IPS-NIHi7 (cell line): ENCODE measurements around the gene UVRAG.

Experiments used
- DNase-seq: peaks from one replicate; pipeline ENCODE4 v3.0.0; 2012; ENCODE audit warnings: mixed read lengths; ENCODE audit errors: extremely low spot score

Gene UVRAG

DNA sequence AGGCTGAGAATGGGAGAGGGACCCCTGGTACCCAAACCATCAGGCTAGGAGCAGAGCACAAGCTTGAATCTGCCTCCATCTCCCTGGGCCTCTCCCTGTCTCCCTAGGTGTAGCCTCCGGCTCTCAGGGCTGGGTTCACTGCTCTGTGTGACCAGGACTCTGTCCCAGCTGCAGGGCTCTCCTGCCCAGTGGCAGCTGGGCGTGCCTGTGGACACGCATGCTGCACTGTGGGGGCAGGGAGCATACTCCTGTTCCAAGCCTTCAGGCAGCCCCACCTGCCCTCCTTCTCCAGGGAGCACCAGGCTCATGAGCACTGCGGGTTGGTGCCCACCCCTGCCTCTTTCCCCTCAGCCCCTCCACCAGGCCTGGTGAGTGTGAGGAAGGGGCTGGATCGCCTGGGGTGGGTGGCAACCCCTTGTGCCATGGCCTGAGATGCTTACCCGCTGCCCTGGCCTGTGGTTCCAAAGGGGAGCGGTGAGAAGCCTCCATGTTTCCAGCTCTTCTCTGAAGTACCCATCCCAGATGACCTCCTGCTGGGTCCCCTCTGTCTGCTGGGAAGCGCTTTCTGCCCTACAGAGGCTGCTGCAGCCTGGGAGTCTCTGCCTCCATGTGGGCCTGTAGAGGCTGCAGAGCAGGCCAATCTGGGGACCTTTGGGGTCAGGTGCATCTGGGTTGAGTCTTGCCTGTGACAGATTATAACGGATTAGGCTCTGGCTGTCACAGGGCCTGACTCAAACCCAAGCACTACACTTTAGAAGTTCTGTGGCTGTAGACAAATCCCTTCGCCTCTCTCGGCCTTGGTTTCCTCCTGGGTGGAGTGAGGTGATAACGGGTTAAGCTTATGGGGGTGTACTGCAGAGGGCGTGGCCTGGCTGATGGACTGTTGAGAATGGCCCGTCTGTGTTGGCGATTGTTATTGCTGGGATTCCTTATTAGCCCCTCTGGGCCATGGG, 347.6 kb downstream of the UVRAG start:
- no peak for DNase-seq

DNA sequence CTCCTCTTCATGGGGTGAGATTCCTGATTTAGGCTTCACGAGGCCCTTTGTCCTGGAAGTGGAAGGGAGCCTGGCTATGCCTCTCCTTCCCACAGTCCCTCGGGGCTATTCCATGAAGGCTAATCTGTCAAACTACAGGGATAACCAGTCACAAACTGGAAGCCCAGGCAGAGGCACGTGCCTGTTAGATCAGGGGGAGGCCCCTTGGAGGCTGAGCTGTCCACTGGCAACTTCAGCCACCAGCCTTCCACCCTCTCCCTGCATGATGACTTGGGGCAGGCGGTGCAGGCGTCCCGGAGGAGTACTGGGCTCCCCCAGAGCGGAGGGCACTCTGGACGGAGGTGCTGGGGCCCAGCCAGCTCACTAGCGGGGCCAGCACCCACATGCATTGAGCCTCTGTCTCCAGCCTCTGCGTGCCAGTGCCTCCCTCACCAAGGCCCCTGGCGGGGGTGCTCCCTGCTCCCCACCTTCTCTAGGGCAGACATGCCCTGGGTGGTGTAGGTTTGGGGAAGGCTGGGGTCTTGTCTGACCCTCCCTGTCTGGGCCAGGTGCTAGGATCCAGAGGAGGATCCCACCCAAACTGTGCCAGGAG, 348.4 kb downstream of the UVRAG start:
- DNase-seq, result no peak

DNA sequence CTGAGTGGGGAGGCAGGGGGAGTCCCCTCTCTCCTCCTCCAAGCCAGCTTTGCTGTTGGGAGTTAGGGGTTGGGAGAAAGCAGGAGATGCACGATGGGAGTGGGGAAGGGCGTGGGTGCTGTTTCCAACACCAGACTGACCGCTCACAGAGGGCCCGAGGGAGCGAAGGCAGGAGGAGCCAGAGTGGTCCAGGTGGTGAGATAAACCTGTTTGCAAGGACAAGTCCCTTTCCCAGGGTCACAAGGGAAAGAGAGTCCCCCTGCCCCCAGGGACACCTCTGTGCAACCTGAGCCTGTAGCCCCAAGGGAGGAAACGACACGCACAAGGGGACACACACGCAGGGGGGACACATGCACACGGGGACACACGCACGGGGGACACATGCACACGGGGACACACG, 349.1 kb downstream of the UVRAG start:
- DNase-seq, result no peak

DNA sequence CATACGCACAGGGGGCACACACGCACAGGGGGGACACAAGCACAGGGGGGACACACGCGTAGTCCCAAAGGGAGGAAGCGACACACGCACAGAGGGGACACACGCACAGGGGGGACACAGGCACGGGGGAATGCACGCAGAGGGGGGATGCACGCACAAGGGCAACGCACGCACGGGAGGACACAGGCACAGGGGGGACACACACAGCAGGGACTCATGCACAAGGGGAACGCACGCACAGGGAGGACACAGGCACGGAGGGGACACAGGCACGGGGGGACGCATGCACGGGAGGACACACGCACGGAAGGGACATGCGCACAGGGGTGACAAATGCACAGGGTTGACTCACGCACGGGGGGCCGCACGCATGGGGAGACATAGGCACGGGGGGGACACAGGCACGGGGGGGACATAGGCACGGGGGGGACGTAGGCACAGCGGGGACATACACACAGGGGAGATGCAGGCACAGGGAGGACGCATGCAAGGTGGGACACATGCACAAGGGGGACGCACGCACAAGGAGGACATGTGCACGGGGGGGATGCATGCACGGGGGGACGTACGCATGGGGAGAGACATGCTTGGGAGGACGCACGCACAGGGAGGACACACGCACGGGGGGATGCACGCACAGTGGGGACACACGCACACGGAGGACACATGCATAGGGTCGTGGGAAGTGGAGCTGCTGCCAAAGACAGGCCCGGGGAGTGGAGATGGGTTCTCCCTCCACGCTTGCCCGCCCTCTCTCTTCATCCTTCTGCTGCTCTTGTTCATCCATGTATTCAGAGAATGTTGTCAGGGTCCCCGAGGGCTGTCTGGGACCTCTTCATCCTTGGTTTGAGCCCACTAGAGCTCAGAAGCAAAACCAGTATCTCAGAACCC, 350.1 kb downstream of the UVRAG start:
- DNase-seq, result no peak

DNA sequence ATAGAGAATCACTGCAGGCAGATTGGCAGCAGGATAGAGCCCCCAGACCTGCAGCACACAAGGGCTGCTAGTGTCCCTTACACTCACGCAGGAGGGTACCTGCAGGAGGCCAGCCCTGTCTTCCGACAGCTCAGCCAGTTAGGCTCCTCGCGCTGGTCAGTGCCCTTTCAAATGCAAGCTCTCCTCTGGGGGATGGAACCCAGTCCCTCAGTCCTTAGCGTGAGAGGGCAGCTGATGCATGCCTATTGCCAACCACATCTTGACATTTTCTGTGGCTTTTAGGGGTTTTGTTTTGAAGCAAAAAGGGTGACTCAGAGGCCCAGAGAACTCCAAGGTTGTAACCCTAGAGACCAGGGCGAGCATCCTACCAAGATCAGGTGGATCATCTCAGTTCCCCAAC, 351.3 kb downstream of the UVRAG start:
- DNase-seq, result peak; percentile 46

DNA sequence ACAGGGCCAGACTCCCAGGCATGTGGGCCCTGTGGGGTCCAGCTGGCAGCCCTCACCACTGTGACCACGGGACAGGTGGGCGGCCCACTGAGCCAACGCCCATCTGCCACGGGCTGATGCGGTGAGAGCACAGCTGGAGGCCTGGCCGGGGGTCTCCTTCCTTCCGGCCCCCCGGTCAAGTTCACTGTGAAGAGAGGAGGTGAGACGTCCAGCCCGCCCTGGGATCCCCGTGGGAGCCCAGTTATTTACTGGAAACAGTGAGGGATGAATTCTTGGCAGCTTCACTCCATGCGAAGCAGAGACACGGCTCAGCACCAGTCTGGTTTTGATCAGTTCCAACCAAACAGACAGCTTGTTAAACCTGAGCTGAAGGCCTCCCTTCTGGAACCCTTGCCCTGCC, 352.6 kb downstream of the UVRAG start:
- no peak for DNase-seq

DNA sequence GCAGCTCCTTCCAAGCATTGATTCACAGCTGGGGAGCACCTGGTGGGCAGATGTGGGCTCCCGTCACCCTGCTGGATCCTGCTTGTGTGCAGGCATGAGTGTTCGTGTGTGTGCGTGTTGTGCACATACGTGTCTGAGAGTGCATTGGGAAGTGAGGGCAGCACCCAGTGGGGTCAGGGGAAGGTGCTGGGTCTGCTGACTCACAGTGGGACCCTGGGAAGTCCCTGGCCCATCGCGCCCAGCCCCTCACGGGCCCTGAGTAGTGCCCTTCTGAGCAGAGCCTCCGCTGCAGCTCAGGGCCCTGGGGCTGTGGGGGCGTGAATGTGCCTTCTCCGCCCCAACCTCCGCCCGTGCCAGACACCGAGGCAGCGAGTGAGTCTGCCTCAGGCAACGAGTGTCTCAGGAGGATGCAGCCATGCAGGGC, 354.5 kb downstream of the UVRAG start:
- DNase-seq, result no peak

DNA sequence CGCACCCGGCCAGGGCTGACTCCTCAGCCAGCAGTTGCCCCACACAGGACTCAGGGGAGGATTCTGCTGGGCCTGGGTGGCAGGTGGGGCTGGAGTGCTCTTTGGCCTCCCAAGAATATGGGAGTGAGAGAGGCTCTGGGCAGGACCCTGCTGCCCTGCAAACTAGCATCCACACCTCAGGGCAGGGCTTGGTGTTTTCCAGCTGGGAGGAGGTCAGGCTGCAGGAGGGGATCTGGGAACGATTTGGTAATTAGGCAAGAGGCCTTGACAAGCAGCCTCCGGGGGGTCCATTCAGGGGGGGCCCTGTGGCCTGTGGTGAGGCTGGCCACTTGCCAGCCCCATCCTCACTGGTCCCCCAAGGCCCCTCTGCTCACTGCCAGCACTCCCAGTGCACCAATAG, 355.5 kb downstream of the UVRAG start:
- DNase-seq, result no peak

DNA sequence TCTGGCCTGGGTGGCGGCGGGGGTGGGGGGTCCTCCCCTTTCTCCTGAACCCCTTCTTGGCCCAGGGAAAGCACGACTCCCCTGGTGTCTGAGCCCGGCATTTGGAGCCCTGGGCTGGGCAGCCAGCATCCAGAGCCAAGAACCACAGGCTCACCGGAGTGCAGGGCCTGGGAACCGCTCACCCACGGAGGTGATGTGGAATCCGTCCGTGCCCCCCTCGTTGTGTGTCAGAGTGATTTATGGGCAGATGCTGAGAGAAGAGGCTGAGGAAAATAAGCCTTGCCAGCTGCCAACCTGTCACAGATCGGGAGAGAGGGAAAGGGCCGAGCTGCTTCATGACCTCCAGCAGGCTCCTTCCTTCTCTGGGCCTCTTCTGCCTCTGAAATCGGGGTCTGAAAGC, 357.6 kb downstream of the UVRAG start:
- DNase-seq, result no peak

DNA sequence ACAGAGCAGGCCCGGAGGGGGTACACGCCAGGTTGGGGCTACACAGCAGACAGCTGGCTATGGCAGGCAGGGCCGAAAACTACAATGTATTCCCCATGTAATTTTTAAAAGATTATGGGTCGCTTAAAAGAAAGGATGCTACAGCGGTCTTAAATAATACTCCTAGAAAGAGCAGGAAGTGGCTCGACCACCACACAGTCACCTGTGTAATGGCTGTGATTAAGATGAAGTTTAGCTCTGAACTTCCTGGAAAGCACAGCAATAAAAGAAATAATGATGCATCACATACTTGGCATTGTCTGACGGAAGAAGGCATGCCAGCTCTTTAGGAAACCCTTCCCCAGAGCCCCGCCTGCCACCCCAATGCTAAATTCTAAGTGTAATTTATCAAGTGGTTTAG, 358.7 kb downstream of the UVRAG start:
- no peak for DNase-seq

DNA sequence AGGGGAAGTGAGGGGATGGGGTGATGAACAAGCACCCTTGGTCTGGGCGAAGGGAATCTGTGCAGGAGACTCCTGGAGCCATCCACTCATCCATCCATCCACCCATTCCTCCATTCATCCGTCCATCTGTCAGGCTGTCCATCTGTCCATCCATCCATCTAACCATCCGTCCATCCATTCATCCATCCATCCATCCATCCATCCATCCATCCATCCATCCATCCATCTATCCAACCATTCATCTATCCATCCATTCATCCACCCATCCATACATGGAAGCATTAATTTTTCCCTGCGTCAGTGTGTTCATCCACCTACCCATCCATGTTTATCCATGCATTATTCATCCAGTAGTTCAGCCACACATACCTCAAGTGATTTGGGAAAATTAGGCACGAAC, 359.3 kb downstream of the UVRAG start:
- DNase-seq, result no peak

DNA sequence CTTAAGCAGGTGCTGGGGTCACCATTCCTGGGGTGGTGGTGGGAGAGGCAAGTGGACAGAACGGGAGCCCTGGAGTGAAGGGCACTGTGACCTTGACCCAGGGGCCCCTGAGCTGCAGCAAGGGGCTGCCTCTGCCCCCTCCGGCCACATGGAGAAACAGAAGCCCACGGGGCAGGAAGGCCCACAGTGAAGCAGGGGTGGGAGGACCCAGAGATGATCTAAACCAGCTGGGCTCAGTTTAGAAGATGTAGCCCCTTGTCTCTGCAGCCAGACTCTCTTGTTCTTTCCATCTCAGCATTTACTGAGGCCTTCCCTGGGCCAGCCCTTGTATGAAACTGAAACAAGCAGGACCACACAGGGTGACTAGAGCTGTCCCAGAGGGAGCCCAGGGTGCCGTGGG, 360.8 kb downstream of the UVRAG start:
- no peak for DNase-seq

DNA sequence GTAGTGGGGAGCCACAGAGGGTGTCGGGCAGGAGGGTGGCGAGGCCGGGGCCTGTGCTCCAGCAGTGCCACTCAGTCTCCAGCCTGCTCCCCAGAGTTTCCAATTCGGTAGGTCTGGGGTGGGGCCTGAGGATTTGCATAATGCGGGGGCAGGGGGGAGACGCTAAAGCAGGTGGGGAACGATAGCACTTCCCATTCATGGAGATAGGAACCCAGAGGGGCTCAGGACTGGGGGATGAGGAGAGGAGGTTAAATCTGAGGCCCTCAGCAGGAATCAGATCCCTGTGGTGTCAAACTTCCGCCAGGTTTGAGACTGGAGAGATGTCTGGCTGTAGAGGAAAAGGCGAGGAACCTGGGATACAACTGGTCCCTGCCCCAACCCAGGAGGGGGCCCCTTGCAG, 361.5 kb downstream of the UVRAG start:
- DNase-seq, result peak; percentile 53

DNA sequence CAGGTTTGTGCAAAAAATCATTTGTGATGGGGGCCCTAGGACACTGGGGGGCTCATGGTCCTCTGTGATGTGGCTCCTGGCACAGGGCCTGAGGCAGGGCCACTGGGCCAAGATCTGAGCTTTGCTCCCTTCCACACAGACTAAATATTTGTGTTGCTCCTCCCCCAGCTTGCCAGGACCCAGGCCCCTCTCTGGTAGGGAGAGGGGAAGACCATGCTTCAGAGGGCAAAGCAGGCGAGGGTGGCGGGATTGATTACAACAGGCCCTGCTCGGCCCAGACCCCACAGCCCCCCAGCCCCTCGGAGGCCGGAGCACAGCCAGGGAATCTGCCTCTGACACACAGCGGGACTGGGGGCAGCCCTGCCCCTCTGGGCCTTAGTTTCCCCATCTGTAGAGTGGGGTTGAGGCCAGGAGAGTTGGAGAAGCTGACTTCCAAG, 362.3 kb downstream of the UVRAG start:
- no peak for DNase-seq

DNA sequence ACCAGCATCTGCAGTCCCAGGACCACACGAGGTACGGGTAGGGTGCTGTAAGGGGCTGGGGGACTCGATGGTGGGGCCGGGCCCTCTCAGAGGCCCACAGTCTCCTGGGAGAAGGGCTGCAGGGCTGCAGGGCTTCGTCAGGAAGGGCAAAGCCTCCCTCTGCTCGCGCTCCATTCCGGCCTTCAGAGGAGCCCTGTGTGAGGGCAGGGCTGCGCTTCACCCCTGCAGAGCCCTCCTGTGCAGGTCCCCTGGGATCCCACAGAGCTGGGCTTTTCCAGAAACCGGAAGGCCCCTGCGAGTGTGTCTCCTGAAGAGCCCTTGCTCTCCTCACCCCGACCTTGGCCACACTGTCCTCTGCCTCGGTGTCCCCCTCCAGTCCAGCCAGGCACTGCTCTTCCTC, 364.1 kb downstream of the UVRAG start:
- no peak for DNase-seq

DNA sequence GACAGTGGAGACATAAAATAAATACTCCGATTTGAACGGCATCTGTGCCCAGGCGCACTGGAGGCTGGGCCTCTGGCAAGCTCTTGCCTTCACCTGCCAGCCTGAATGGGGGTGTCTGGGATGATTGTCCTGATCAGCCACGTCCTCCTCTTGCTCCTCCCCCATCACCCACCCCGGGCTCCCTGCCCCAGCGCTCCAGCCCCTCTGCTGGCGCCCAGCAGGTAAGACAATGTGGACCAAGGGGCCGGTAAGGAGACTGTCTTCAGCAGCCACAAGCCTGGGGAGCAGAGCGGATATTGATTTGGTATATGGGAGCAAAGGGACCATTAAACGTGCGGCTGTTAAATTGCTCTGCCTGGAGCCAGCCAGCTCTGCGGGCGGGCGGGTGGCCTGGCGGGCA, 366.4 kb downstream of the UVRAG start:
- DNase-seq, result peak; percentile 42

DNA sequence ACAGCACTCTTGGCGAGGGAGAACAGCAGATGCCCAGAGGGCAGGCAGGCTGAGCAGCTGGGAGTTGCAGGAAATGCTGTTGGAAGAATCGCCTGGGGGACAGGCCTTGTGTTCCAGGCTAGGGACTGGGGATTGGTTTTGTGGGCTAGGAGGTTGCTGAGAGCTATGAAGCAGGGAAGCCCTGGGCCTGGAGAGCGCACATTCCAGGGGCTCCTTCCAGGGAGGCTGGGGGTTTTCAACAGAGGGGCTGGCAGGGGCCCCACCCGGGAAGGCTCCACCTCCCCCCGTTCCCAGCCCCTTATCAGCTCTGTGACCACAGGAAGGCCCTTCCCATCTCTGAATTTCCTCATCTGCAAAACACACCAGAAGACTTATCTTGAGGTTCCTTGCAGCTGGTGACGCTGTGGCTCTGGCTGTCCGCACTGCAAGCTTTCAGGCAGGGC, 369.6 kb downstream of the UVRAG start:
- peak; percentile 45 for DNase-seq

DNA sequence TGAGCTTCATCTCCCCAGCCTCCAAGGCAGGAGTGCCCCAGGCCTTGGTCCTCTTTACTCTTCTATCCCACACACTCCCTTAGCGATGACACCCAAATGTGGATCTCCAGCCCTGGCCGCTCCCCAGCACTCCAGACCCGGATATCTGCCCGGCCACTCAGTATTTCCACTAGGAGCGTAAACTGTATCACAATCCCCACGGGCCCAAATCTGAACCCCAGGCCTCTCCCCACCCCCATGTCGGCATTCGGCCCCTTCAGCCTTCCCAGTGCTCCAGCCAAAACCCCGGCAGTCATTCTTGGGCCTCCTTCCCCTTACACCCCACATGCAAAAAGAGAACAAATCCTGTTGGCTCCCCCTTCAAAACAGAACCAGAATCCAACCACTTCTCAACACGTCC, 370.5 kb downstream of the UVRAG start:
- no peak for DNase-seq

DNA sequence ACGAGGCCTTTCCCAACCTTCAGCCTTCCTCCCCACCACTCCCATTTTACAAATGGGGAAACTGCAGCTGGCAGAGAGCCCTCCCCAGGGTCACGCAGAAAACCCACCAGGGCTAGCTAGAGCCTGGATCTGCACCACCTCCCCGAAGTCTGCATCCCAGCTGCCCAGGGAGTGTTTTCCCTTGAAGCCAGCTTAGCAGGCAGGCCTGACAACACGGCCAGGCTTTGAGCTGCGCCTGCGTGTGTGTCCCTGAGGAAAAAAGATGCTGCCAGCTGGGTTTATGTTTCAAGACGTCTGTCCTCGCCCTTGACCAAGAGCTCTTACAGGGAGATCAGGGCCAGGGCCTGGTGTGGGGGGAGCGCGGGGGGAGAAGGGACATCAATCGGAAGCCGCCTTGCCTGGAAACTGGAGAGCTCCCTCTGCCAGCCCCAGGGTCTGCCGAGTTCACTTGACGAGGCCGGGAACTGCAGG, 371.0 kb downstream of the UVRAG start:
- no peak for DNase-seq

DNA sequence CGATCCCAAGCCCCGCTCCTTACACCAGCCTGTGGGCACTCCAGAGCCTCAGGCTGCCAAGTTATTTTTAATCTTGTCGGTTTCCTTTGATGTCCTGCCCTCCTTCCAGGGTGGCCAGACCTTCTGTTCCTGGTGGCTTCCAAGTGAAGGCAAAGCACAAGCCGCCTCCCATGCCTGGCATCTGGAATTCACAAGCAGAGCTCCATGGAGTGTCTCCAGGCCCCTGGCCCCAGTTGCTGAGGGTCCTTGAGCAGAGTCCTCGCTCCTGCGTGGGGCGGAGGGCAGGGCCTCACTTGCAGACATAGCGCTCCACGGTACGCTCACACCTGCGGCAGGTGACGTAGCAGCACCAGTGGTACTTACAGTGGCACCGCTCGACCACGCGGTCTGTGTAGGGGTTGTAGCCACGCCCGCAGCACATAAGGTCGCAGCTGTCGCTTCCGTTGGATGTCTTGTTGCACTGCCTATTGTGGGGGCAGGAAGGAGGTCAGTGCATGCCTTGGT, 371.8 kb downstream of the UVRAG start:
- DNase-seq, result no peak

DNA sequence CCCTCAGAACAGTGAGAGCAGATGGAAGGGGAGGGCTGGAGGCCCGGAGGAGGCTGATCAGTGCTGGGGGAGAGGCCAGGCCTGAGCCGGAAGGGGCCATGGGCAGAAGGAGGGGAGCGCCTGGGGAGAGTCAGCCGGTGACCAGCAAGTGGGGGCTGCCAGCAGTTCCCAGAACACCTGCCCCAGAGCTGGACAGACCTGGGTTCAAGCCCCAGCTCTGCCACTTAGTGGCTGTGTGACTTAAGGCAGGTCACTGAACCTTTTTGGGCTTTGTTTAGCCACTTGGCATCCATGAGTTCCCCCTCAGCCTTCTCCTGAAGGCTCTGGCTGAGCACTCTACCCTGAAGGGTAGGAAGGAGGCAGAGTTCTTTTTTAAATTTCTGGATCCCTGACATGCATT, 373.9 kb downstream of the UVRAG start:
- no peak for DNase-seq

DNA sequence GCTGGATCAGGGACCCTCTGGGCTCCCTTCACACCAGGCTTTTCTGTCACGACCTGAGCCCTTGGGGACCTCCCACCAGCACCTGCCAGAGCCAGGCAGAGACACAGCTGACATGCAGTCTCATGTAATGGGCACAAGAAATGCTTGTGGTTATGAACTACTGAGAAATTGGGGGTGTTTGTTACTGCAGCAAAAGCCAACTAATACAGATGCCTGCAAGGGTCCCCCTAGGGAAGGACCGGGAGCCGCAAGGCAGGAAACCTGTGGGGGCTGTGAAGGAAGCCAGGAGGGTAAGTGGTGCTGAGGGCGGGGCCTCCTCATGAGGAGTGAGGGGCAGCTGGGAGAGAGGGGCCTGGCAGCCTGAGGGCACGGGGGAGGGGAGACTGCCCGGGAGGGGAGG, 374.7 kb downstream of the UVRAG start:
- DNase-seq, result no peak
